Superior temporal gyrus (tissue), 1 donor: ENCODE measurements around the gene FAM24A.
A peak's percentile ranks its signal among the peaks of the same experiment; 100 is the strongest.
"Not testable (repeated sequence)": the region's sequence is repeated elsewhere in the genome, so short reads cannot be mapped to it uniquely, and the experiment has no call there.

Experiments
- DNase-seq: peaks from one replicate; pipeline ENCODE4 v3.0.0-alpha.2; 2016; ENCODE audit errors: extremely low spot score

FAM24A gene, protein sequence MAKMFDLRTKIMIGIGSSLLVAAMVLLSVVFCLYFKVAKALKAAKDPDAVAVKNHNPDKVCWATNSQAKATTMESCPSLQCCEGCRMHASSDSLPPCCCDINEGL

DNA sequence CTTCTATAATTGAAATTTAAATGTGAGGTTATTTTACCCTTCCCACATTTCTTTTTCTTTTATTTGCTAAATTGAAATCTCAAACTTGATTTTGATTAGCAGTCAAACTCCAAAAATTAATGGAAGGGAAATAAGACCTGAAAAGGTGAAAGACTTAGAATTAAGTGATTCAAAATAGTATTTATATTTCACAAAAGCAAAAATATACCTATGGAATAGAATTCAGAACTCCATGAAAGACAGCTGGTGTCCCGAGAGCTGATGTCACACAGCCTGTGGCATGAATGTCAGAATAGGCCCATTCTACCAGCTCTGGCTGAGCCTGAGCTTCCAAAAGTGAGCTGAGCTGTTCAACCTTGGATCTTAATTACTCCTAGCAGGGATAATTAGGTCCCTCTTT, at the start of gene FAM24A:
Gene FAM24A, plus strand, starts transcription at position 301 of the 400 bp plus-strand sequence. CDS start 1,025 bp downstream, outside the sequence.
- no peak for DNase-seq

DNA sequence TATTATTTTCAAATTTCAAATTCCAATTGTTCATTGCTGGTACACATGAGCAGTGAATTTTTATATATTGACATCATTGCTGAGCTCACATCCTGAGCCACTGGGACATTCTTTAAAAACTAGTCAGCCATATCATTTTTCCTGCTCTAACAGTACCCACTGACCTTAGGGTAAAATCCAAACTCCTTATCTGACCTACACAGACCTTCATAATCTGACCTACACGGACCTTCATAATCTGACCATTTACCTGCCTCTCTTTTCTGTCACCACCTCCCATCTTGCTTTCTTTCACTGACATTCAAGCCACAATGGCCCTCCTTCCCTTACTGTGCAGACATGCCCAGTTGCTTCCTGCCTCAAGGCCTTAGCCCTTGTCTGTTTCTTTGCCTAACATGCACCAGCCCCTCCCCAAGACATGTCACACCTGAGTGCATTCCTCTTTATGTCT, 48.7 kb upstream of the FAM24A start:
- DNase-seq, result no peak

DNA sequence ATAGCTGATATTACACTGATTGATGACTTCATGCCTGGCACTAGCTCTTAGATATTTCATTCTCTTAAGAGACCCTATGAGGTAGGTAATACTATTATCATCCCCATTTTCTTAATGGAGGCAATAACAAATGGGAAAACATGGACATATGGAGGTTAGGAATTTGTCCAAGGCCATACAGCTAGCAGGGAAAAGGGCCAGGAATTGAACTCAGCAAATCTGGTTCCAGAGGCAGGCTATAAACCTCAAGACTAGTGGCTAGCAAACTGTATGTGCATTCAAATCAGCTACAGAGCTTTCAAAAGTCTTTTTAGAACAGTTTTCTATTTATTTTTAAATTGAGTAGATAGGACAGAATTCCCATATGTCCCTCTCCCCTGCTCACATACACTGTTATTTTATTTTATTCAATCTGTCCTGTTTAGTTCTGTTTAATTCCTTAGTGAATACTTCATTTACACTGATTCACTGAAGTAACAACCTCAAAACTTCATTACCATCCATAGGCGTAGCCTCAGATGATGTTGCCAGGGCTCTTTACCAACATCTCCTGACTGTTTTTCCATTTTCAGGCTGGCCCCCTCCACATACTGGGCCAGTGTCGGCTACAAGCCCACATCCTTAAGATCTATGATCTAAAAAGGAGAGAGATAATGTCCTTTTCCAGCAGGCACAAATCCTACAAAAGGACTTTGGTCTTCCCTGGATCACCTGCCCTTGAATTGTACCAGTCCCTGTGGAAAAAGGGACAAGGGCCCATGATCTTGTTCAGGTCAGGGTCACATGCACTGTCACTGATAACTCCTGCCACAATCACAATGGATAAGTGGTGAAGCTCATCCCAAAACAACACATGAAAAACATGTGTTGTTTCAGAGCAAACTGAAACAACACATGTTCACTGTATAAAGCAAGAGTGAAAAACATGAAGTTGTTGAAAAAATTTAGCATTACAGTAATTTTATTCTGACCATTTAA, 46.9 kb upstream of the FAM24A start:
- DNase-seq, result no peak

DNA sequence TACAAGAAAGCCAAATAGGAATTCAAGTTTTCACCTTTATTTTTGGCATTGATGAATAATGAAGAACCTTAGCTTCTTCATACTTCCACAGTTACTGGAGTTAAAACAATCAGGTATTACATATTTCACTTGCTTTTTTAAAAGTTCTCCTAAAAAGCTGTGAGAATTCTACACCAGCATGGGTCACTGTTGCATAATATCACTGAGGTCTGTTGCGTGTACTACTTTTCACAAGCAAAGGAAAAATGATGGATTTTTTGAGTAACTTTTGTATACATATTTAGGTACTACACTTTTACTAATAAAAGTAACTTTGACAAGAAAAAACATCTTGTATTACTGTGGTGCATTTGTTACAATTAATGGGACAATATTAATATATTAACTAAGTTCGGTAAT, 46.2 kb upstream of the FAM24A start:
- DNase-seq, result peak; percentile 11

DNA sequence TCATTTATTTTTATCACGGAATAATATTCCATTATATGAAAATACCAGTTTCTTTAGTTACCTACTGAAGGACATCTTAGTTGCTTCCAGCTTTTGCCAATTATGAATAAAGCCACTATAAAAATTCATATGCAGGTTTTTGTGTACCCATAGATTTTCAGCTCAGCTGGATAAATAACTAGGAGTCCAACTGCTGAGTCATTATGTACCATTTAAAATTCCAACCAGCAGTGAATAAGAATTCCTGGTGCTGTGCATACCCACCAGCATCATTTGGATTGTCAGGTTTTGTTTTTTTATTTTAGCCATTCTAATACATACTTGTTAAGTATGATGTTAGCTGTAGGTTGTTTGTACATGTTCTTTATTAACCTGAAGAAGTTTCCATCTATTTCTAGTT, 45.5 kb upstream of the FAM24A start:
- peak; percentile 15 for DNase-seq

DNA sequence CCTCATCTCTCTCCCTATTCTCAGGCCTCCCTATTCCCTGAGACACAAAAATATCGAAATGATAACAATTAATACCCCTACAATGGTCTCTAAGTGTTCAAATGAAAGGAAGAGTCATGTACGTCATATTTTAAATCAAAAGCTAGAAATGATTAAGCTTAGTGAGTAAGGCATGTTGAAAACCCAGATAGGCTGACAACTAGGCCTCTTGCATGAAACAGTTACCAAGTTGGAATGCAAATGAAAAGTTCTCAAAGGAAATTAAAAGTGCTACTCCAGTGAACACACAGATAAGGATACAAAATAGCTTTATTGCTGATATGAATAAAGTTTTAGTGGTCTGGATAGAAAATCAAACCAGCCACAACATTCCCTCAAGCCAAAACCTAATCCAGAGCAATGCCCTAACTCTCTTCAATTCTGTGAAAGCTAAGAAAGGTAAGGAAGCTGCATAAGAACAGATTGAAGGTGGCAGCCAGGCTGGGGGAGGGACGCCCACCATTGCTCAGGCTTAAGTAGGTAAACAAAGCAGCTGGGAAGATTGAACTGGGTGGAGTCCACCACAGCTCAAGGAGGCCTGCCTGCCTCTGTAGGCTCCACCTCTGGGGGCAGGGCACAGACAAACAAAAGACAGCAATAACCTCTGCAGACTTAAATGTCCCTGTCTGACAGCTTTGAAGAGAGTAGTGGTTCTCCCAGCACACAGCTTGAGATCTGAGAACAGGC, 43.5 kb upstream of the FAM24A start:
- DNase-seq, result not testable (repeated sequence)

DNA sequence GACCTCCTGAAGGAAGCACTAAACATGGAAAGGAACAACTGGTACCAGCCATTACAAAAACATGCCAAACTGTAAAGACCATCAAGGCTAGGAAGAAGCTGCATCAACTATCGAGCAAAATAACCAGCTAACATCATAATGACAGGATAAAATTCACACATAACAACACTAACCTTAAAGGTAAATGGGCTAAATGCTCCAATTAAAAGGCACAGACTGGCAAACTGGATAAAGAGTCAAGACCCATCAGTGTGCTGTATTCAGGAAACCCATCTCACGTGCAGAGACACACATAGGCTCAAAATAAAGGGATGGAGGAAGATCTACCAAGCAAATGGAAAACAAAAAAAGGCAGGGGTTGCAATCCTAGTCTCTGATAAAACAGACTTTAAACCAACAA, 41.6 kb upstream of the FAM24A start:
- not testable (repeated sequence) for DNase-seq

DNA sequence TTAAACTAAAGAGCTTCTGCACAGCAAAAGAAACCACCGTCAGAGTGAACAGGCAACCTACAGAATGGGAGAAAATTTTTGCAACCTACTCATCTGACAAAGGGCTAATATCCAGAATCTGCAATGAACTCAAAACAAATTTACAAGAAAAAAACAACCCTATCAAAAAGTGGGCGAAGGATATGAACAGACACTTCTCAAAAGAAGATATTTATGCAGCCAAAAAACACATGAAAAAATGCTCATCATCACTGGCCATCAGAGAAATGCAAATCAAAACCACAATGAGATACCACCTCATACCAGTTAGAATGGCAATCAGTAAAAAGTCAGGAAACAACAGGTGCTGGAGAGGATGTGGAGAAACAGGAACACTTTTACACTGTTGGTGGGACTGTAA, 38.5 kb upstream of the FAM24A start:
- DNase-seq, result not testable (repeated sequence)

DNA sequence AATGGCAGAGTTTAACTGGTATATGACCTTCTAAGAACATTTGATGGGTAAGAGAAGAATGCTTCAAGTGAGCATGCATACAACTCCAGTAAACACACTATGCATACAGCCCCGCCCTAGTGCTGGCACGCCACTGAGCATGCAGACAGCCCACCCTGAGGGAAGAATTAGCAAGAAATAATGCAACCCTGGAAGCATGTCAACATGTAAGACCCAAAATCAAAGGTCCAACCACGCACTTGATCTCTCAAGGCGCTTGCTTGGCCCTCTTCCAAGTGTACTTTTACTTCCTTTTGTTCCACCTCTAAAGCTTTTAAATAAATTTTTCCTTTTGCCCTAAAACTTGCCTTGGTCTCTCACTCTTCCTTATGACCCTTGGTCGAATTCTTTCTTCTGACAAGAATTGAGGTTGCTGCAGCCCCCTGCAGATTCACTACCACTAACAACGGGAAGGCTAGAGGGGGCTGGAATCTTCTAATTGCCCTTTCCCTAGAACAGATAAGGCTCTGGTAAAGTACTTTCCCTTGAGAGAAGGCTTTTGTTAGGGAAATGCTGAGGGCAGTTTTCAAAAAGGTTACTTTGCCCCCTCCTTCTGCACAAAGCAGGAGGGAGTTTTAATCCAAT, 34.5 kb upstream of the FAM24A start:
- no peak for DNase-seq

DNA sequence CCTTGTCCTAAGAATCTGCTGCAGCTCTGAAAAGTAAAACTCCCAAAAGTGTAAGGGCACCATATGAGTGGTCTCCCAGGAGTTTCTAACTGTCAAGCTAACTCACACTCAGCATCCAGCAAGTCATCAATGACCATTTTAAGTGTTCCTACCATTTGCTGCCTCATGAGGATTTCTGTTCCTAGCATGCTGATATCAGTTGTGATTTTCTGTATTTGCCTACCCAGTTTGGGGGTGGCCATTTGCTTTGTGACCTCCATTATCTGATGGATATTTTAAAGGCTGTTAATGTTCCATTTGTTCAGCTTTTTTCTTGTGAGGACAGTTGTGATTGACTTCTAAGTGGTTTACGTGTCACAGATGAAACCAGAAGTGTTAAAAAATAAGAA, 33.9 kb upstream of the FAM24A start:
- DNase-seq, result no peak

DNA sequence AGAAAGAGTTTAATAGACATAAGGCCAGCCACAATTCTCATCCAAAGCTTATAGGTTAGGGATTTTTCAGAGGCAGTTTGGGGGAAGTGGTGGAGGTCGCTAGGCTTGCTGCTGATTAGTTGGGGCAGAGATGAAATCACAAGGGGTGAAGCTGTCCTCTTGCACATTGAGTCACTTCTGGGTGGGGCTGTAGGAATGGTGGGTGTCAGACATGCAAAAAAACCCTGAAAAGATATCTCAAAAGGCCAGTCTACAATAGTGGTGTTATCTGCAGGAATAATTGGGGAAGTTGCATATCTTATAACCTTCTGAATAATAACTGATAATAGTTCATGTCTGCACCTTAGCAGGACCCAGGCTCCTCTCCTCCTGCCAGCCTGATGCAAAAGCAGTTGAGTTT, 33.1 kb upstream of the FAM24A start:
- no peak for DNase-seq

DNA sequence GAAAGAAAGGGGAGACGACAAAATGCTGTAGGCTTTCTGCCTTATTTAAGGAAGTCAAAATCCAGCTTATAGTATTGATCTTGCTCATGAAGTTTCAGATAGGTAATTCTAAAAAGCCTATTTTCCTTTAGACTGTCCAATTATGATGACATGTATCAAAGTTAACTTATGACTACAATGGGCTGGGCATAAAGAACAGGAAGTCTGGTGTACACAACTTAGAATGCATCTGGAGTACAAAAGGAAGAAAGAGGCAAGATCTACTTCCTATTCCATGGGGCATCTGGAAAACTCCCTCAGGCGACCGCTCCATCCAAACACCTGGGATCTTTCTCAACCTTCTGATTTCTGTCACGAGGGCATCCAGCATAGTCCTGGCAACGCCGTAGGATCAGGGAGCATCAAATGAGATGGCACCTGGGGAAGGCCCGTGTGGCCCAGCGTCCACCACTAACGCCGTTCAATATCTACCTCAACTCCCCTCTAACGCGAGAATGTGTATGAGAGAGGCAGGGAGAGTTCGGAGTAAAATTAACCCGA, 31.5 kb upstream of the FAM24A start:
- no peak for DNase-seq

DNA sequence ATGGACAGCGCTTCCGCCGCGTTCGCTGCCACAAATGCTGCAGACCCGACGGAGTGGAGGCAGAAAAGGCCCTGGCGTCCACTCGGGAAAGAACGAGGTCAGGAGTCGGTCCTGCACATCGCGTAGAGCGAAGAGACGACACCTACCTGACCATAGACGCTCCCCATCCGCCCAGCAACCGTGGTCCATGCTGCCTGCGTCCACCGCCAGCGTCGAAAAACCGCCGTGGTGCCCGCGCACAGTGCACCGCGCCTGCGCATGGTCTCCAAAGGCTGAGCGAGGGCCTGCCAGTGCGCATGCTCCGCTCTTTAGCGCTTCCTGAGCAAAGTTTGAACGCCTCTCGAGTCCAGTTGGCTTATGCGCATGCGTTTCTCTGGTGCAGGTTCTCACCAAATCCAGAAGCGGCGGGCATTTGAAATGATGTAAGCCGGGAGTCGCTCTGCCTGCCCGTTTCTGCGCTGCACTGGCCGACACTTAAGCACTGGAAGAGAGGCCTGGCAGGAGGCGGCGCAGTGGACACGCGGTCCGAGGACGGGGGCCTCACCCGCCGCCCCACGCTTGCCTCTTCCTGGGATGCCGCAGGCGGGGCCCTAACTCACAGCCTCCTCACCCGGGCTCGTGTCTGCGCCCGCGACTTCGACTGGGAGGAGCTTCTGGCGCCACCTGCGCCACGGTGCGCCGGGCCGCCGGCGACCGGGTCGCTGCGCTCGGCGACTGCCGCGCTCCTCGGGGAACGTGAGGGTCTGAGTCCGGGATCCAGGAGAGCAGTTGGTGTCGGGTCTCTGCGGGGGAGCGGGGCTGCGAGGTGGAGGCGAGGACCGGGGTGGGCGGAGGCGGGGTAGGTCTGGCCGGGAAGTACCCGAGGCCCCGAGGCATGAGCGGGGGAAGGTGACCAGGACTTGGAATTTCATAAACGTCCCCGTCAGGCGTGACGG, 30.8 kb upstream of the FAM24A start, which contains the start of gene FAM24B:
Gene FAM24B, minus strand, starts transcription at position 243 of the 935 bp plus-strand sequence. CDS start 29,066 bp downstream, outside the sequence.
- peak; percentile 98 for DNase-seq

DNA sequence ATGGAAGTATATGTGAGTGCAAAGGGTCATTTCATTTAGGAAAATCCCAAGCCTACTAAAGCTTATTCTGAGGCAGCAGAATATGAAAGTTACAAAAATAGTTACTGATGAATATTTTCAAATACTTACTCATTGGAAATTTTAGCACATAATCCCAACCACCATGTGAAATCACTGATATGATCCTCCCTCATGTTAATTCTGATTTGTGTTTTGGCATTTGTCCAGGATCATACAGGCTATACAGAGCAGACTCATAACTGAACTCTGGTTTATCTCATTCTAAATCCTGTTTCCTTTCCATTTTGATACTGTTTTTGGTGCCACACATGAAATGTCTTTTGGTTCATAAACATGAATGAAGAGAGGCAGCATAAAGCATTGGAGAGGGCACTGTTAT, 27.6 kb upstream of the FAM24A start:
- no peak for DNase-seq

DNA sequence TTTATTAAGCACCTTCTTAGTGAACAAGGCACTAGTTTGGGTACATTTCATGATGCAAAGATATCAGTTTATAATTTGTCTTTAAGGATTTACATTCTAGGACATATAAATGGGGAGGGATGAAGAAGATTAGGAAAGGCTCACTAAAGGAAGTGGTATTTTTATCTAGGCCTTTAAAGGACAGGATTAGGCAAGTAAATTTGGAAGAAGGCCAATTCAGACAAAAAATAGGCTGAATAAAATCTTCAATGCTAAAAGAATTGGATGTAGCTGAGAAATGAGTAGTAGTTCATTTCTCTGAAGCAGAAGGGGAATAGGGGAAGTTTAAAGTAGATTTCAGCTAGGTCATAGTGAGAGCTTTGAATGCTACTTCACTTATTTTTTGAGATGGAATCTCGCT, 26.2 kb upstream of the FAM24A start:
- DNase-seq, result no peak

DNA sequence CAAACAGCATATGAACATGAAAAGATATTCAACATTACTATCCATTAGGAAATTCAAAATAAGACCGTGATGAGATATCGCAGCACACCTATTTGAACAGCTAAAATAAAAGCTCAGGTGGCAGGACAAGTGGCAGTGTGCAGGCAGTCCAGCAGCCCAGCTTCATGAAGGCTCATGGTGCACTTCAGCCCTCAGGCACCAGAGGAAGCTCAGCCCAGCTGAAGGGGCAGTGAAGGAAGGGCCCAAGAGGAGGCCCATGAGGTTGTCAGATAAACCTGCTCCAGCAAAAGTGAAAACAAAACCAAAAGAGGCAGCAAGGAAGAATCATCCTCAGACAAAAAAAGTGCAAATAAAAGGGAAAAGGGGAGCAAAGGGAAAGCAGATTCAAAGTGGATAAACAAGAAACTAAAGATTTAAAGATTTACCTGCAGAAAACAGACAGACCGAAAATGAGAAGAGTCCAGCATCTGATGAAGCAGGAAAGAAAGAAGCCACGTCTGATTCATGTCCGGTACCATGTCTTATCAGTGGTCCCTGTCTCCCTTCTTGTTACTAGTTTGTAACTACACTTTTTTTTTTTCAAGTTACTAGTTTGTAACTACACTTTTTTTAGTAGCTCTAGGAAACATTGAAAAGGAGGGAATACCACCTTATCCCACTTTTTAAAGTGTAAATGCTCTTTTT, 16.0 kb upstream of the FAM24A start:
- no peak for DNase-seq

DNA sequence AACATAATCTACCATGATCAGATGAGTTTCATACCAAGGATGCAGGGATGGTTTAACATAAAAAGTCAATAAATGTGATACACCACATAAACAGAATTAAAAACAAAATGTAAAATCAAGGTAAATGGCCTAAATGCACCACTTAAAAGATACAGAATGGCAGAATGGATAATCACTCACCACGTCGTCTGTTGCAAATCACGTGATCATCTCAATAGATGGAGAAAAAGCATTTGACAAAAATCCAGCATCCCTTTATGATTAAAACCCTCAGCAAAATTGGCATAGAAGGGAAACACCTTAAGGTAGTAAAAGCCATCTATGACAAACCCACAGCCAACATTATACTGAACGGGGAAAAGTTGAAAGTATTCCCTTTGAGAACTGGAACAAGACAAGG, 6.5 kb upstream of the FAM24A start:
- DNase-seq, result not testable (repeated sequence)

DNA sequence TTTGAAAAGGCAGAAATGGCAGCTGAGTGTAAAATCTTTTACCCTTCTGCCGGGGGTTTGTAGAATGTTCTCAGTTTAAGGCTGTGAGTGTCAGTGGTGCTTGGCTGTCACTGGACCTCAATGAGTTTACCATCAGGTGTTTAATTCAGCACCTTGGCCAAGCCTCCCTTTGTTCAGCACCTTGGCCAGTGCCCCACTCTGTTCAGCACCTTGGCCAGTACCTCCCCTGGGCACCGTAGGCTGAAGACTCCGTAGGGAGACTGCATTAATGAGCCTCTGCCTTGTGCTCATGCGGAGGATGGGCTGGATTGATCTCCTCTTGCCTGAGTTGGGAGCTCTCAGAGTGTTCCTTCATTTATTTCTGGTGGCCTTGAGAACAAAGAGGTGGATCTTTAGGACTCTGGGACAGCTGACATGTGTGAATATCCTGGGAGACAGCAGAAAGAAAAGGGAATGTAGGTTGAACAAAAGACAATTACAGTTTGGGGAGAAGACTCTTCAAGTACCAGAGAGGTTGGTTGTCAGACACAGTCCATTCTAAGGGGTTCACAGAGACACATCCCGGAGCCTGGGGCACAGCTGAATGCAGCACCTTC, 1.6 kb downstream of the FAM24A start:
- no peak for DNase-seq

DNA sequence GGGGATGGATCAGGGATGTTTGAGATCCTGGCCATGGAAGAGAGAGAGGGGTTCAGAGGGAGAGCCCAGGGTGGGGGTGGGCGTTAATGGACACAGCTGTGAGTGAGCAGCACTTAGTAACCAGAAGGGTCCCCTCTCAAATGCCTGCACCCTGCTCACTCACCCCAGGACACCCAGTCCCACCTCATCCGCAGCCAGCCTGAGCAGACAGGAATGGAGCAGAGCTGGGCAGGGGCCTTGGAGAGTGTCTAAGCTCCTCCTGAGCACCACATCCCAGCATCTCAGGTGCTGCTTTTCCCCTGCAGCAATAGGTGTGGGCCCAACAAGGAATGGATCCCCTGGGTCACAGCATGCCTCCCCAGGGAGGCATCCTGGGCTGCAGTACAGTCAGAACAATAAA, 5.3 kb downstream of the FAM24A start:
- no peak for DNase-seq

DNA sequence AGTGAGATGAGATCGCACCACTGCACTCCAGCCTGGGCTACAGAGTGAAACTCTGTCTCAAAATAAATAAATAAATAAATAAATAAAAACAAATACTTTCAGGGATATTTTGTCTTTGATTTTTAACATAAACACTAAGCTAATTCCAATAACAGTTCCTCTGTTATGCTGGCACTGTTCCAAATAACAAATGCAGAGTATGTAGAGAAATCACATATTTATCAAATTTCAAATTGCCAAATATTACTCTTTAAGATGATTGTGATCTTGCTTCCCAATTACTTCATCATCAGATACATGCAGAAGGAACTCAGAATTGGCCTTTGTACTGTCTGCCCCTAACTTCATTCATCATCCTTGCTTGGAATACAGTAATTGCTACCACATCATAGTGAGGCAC, 19.7 kb downstream of the FAM24A start:
- no peak for DNase-seq
